Activated T-cell treated with anti-CD3 and anti-CD28 coated beads, Interleukin-2, amount 50 U/mL, for 72 hours (primary cell): Measurements from ENCODE around the gene RALB. TPM values are rescaled to one million over a fixed set of nuclear protein-coding genes. Genes with fewer than 3 reads are reported as not detected.

ENCODE experiments used
- ATAC-seq, 2 donors: fragments of 150-1000 bp; cut with Tn5 transposase; replicated peaks in 1 of 2; 2 replicates each; pipeline ENCODE4 v1.10.0; 2021; ENCODE audit warnings: moderate library complexity in 2 of 2, mild to moderate bottlenecking in 1 of 2
- DNase-seq, 2 donors: peaks; one replicate each; pipeline ENCODE4 v3.0.0; 2021 to 2022; ENCODE audit warnings: mixed read lengths in 1 of 2
- H3K27ac Mint-ChIP-seq: one replicate; pipeline ENCODE4 v1.8.0; 2022; ENCODE audit warnings: mild to moderate bottlenecking, moderate library complexity, mixed read lengths
- H3K27me3 Mint-ChIP-seq: one replicate; pipeline ENCODE4 v1.8.0; 2022; ENCODE audit warnings: low read depth, mixed read lengths
- H3K36me3 Mint-ChIP-seq, 2 donors: one replicate each; pipeline ENCODE4 v1.8.0; 2022; ENCODE audit warnings: mixed read lengths in 2 of 2, mild to moderate bottlenecking in 1 of 2; ENCODE audit not compliant: insufficient read depth in 2 of 2
- H3K4me1 Mint-ChIP-seq: one replicate; pipeline ENCODE4 v1.8.0; 2022; ENCODE audit warnings: low read depth, mixed read lengths
- H3K4me3 Mint-ChIP-seq, 2 donors: one replicate each; pipeline ENCODE4 v1.8.0; 2022; ENCODE audit warnings: mild to moderate bottlenecking in 2 of 2, mixed read lengths in 2 of 2, moderate library complexity in 2 of 2
- H3K9me3 Mint-ChIP-seq, 2 donors: one replicate each; pipeline ENCODE4 v1.8.0; 2022; ENCODE audit warnings: mixed read lengths in 2 of 2
- total RNA-seq, 2 donors: library from RNA; stranded (reverse); gene quantifications; one replicate each; pipeline ENCODE4 v1.2.3, GENCODE V29; 2022

Gene RALB
- total RNA-seq, 2 donors from 2014 or later, result 52.9 to 53.1 TPM

DNA sequence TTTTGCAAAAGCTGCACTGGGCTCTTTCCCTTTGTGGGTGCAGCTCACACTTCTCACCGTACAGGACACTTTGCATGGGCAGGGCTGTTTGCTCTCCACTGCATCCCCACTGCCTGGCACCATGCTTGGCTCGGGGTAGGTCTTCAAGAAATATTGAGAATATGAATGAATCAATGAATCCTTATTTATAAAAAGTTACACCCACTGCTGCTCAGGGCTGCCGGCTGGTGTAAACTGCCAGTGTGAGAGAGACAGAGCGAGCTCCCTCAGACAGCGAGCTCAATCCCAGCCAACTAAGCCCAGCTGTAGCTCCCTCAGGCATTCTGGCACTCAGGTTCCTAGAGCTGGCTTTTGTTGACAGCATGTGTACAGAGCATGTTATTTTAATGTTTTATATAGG lies 32.9 kb upstream of the RALB start:
- Mint-ChIP-seq H3K27ac (no peak overlapping the region), H3K4me3 (no peak overlapping the region), H3K27me3 (no peaks in the 10 kb centered on the region), H3K36me3 (peaks cover 12 to 22% of the 10 kb centered on the region in 2 donors), H3K4me1 (peaks cover 35% of the 10 kb centered on the region), H3K9me3 (peaks cover 3 to 8% of the 10 kb centered on the region in 2 donors)
- DNase-seq (no peak), ATAC-seq (no peak)

DNA sequence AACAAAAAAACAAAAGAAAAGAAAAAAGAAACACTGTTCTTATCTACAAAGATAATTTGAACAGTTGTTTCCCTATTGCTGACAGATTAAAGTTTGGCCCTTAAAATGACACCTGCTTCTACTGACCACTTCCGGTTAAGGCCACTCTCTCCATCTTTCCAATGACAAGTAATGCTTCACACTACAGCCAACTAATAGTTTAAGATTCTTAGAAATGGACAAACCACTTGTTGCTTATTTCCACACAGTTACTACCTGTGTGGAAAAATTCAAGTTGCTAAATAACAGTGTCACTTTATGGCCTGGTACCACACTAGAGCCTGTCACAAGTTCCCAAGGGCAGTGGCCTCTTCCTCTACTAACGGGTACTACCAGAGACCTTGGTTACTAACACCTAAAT lies 31.9 kb upstream of the RALB start:
- Mint-ChIP-seq H3K9me3 (peaks cover 3 to 8% of the 10 kb centered on the region in 2 donors), H3K4me1 (peaks cover 35% of the 10 kb centered on the region), H3K27me3 (no peaks in the 10 kb centered on the region), H3K36me3 (peaks cover 12 to 22% of the 10 kb centered on the region in 2 donors), H3K27ac (no peak overlapping the region), H3K4me3 (peak overlapping the region; percentile 62 to 84)
- no peak for ATAC-seq
- no peak for DNase-seq

DNA sequence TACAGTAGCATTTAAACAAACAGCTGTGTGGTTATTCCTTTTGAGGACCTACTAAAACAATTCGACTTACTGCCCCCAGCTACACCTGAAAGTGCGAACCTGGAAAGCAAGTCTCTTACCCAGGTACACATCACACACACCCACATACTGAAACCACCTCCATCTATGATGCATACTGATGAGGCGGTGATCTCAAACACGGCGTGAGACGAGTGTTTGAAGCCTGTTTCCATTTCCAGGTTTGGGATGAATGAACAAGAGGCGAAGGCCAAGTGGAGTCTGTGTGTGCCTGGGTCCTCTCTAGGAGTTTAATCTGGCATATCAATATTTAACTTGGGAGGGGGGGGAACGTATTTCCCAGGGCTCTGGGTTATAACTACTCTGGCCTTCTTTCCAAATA lies 31.0 kb upstream of the RALB start:
- Mint-ChIP-seq H3K36me3 (peaks cover 12 to 19% of the 10 kb centered on the region in 2 donors), H3K4me1 (peaks cover 40% of the 10 kb centered on the region), H3K27me3 (no peaks in the 10 kb centered on the region), H3K27ac (peak overlapping the region; percentile 92), H3K9me3 (peaks cover 1 to 6% of the 10 kb centered on the region in 2 donors), H3K4me3 (peak overlapping the region; percentile 80 to 84)
- peak in 1 of 2 donors; percentile 18 for DNase-seq
- no peak for ATAC-seq

DNA sequence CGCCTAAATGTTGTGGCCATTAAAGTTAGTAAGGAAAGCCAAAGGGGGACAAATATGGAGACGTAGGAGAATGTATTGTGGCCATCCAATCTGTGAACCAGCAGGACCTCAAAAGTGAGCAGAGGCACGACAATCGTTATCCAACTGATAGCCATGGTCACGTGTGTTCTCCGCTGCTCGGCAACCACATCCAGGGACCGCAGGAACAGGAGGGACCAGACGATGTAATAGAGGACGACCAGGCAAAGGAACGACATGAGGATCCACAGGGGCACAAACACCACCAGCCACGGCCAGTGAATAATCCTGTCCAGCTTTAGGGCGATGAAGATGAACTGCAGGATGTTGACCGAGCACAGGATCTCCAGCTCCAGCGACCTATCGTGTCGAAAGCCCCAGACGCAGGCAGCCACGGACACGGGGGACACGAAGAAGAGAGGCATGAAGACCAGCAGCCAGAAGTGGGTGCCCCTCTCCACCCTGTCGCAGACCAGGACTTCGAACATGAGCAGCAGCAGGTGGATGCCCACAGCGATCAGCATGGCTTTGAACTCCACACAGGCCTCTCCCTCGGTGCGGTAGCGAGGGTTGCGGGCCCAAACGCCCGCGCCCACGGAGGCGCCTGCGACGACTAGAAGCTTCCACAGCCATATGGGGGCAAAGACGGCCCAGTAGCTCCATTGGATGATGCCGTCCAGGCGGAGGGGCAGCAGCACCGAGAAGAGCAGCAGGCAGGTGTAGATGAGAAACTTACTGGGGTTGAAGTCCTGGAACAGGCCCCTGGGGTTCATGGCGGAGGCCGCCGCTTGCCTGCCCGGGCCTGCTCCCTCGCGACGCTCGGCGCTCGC lies 30.2 kb upstream of the RALB start:
- H3K4me3 Mint-ChIP-seq, result peak overlapping the region; percentile 80 to 84
- H3K36me3 Mint-ChIP-seq, result peaks cover 12 to 19% of the 10 kb centered on the region in 2 donors
- DNase-seq (no peak), ATAC-seq (no peak)
- H3K27me3 Mint-ChIP-seq, result no peaks in the 10 kb centered on the region
- H3K4me1 Mint-ChIP-seq, result peaks cover 48% of the 10 kb centered on the region
- peak overlapping the region; percentile 92 for H3K27ac Mint-ChIP-seq
- peaks cover 0 to 3% of the 10 kb centered on the region in 2 donors for H3K9me3 Mint-ChIP-seq

DNA sequence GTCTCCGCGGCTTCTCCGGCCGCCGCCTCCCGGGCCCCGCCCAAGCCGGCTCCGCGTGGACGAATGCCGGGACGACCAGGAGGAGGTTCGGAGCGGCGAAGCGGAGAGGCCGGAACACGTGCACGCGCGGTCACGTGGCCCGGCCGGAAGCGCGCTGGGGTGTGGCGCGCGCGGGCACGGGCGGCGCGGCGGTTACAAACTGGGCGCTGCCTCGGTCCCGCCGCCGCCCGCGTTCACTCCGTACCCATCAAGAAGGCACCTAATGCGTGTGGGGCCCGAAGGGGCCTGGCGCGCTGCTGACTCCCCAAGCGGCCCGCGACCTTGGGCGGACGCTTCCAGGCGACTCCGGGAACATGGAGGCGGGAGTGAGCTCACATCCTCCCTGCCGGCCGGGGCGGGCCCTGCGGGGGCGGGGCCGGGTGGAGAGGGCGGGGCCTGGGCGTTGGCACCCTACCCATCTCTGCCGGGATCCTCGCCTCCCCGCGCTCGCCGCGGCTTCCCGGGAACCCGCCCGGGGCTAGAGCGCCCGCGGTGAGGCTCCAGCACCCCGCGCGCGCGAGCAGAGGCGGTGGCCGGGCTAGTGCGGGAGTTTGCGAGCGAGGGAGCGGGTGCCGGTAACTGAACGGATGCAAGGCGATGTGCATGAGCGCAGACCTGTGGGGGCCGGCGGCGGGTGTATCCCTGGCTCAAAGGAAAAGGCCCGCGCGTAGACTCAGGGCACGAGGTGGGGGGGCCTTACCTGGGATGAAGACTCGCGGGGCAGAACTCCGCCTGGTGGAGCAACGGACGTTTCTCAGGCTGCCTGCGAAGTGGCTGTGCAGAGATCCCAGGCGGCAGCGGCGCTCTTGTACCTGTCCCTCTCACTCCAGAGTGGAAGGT lies 29.4 kb upstream of the RALB start, which contains the start of gene TMEM185B:
Gene TMEM185B, minus strand, starts transcription at position 367 of the 879 bp plus-strand sequence. CDS start 424 bp downstream, outside the sequence.
- DNase-seq, result peak; percentile 93 to 96
- Mint-ChIP-seq H3K4me3 (peak within 1 kb of the TSS; percentile 80 to 84), H3K36me3 (peaks cover 12 to 19% of the 10 kb centered on the region in 2 donors), H3K4me1 (peaks cover 57% of the 10 kb centered on the region), H3K27me3 (no peaks in the 10 kb centered on the region), H3K27ac (peak within 1 kb of the TSS; percentile 92), H3K9me3 (peaks cover 0 to 3% of the 10 kb centered on the region in 2 donors)
- ATAC-seq, result peak; percentile 90 to 93

DNA sequence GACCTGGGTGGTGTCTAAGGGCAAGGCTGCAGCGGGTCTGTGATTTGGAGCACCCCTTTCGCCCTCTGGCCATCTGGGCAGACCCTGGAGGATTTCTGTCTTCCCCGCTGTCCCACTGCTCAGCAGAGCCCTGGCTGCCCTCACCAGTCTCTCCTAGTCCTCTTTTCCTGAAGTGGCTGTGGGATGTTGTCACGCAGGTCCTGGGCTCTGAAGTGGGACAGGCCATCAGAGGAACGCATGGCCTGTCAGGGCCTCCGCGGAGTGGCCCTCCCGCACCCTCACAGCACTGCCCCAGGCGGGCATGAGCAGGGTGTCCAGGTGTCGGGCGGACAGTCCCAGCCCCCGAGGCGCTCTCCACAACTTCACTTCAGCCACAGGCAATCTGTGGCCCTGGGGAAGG lies 28.4 kb upstream of the RALB start:
- ATAC-seq (no peak), DNase-seq (no peak)
- H3K27ac Mint-ChIP-seq, result peak overlapping the region; percentile 71
- H3K36me3 Mint-ChIP-seq, result peaks cover 12 to 19% of the 10 kb centered on the region in 2 donors
- peak overlapping the region; percentile 80 to 84 for H3K4me3 Mint-ChIP-seq
- no peaks in the 10 kb centered on the region for H3K27me3 Mint-ChIP-seq
- peaks cover 0 to 3% of the 10 kb centered on the region in 2 donors for H3K9me3 Mint-ChIP-seq
- peaks cover 66% of the 10 kb centered on the region for H3K4me1 Mint-ChIP-seq

DNA sequence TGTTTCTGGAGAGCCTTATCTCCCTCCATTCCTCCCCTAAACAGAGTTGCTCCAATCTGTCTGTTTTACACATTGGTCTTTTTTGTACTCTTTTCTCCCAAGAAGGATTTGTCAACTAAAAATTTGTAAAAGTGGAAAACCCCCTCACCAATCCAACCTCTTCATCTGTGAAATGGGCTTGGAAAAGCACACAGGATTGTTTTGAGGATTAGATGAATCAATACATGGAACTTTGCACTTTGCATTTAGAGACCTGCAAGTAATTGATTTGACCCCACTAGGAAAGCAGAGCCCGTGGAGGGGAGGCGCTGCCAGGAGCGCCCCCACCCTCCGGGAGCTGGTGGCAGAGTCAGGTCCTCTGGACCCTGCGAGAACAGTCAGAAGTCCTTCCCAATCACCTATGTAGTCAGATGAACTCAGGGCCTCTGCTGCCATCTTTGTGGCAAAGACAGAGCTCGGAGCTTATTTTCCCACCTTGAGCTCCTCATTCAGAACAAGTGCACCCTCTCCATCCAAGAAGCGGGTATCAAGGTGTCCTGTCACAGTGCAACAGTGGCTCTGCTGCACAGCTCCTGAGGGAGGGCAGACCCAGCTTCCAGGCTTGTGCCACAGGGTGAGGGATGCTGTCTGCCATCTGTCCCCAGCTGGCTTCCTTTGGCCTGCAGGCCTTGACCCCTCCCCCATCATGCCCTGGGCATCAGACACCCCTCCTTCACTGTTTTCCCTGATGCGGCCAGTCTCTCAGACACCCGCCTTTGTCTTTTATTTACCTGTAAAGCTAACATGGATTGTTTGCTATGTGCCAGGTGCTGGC lies 27.7 kb upstream of the RALB start:
- DNase-seq, result no peak
- H3K4me3 Mint-ChIP-seq, result peak overlapping the region; percentile 80 to 84
- peaks cover 0 to 3% of the 10 kb centered on the region in 2 donors for H3K9me3 Mint-ChIP-seq
- no peaks in the 10 kb centered on the region for H3K27me3 Mint-ChIP-seq
- peaks cover 12 to 19% of the 10 kb centered on the region in 2 donors for H3K36me3 Mint-ChIP-seq
- H3K4me1 Mint-ChIP-seq, result peaks cover 72% of the 10 kb centered on the region
- ATAC-seq, result no peak
- peak overlapping the region; percentile 60 for H3K27ac Mint-ChIP-seq

DNA sequence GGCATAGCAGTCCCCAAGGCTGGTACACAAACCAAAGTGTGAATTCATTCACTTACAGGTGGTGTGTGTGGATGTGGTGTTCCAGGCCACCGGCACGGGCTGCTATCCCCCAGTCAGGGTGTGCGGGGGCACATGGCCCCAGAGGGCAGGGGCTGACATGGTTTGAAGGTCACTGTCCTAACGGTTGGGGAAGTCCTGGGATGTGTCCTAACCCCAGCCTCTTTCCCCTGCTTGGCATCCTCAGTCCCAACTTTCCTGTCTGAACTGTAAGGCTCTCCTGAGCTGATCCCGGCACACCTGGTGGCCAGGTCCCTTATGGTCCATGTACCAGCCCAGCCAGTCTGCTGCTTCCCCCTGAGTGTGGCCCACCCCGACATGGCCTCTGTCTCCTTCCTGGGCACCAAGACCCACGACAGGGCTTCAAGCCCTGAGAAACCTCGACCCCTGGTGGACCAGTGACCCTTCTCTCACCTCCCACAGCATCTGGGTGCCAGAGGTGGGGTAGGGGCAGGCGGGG lies 27.0 kb upstream of the RALB start:
- Mint-ChIP-seq H3K4me3 (no peak overlapping the region), H3K27me3 (no peaks in the 10 kb centered on the region), H3K4me1 (peaks cover 73% of the 10 kb centered on the region), H3K27ac (no peak overlapping the region), H3K36me3 (peaks cover 12 to 15% of the 10 kb centered on the region in 2 donors), H3K9me3 (peaks cover 0 to 3% of the 10 kb centered on the region in 2 donors)
- no peak for ATAC-seq
- no peak for DNase-seq

DNA sequence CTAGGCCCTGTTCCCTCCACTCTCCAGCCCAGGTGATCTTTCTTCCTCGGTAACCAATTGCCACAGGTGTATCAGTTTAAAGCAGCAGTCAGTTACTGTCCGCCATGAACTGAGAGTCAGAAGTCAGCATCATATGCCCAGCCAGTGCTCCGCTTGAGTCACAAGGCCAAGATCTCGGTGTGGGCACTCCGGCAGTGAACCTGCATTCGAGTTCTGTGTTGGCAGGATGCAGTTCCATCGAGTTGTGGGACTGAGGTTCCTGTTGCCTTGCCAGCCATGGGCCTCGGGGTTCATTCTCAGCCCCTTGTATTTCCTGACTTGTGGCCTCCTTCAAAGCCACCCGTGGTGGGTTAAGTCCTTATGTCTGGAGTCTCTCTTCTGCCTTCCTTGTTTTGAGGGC lies 26.3 kb upstream of the RALB start:
- H3K4me1 Mint-ChIP-seq, result peaks cover 73% of the 10 kb centered on the region
- no peak for DNase-seq
- peaks cover 8 to 10% of the 10 kb centered on the region in 2 donors for H3K36me3 Mint-ChIP-seq
- H3K9me3 Mint-ChIP-seq, result peaks cover 0 to 3% of the 10 kb centered on the region in 2 donors
- ATAC-seq, result no peak
- no peak overlapping the region for H3K4me3 Mint-ChIP-seq
- no peaks in the 10 kb centered on the region for H3K27me3 Mint-ChIP-seq
- H3K27ac Mint-ChIP-seq, result no peak overlapping the region

DNA sequence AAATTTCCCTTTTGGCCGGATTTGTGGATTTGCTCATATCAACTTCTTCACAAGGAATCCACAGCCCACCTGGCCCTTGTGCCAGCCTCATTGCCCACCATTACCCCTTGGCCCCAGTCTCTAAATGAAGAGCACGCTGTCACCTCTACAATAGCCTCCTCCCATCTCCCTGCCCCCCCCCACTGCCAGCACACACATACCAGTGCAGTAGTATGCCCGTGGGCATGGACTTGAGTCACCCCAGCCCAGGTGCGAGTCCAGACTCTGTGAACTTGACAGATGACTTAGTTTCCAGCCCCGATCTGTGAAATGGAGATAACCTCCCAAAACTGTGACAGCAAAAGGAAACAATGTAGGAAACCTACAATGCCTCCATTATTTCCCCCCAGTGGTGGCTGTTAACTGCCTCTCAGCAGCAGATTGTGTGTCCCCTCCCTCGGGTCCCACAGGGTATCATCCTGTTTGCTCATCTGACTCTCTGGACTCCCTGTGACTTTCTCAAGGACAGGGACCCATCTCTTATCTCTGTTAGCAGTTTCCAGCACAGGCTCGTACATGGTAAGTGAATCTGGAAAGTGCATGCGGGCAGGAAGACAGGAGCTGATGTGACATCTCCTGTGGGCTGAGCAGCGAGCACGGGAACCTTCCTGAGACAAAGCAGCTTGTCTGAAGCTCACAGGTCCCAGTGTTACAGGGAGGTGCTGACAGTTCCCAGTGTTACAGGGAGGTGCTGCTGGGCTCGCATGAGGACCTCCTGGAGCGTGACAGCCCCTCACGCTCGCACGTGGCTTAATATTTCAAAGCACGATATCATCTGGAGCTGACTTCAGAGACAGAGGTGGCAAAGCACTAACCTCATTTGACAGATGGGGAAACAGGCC lies 25.3 kb upstream of the RALB start:
- Mint-ChIP-seq H3K4me3 (peak overlapping the region; percentile 21 to 39), H3K27me3 (no peaks in the 10 kb centered on the region), H3K9me3 (peaks cover 0 to under 1% of the 10 kb centered on the region in 2 donors), H3K36me3 (peaks cover 1 to 3% of the 10 kb centered on the region in 2 donors), H3K27ac (no peak overlapping the region), H3K4me1 (peaks cover 73% of the 10 kb centered on the region)
- peak in 1 of 2 donors; percentile 53 for DNase-seq
- peak in 1 of 2 donors; percentile 31 for ATAC-seq

DNA sequence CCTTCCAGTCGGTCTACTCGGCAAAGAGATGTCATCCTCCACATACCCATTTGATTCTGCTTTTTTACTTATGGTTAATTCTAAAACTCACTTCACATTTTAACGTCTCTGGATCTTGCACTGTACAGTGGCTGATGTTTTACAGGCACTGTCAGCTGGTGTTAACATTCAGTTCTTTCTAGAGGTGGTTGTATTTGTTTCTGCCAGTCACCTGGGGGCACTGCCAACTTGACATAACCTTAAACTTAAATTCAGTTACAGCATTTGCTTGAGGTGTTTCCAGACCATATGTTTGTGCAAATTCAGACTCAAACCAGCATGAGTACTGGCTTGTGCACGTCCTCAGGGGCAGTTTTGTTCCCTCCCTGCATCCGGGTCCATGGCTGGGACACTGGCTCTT lies 24.1 kb upstream of the RALB start:
- Mint-ChIP-seq H3K36me3 (peaks cover 0 to 2% of the 10 kb centered on the region in 2 donors), H3K4me1 (peaks cover 82% of the 10 kb centered on the region), H3K27me3 (no peaks in the 10 kb centered on the region), H3K4me3 (peak overlapping the region in 1 of 2 donors; percentile 46), H3K9me3 (no peaks in the 10 kb centered on the region), H3K27ac (peak overlapping the region; percentile 33)
- ATAC-seq, result no peak
- no peak for DNase-seq
